Ovary (tissue), 9 donors: Measurements from ENCODE around the gene PRKCD. TPM values are rescaled to one million over a fixed set of nuclear protein-coding genes. Genes with fewer than 3 reads are reported as not detected.

ENCODE experiments used
- DNase-seq, 5 donors: peaks; one replicate each; pipeline ENCODE4 v3.0.0-alpha.2; 2019 to 2020
- H3K27ac ChIP-seq, 2 donors: fragments of 200-600 bp; one replicate each; pipeline versions ENCODE4 v1.5.1 to v1.8.0; 2019 to 2022
- H3K27me3 ChIP-seq: fragments of 200-600 bp; one replicate; pipeline ENCODE4 v1.8.0; 2022
- H3K36me3 ChIP-seq: fragments of 200-600 bp; sonication (generic); one replicate; pipeline ENCODE4 v1.5.1; 2019
- H3K4me1 ChIP-seq: one replicate; pipeline ENCODE4 v1.8.1; 2013; ENCODE audit warnings: mild to moderate bottlenecking, moderate library complexity; ENCODE audit not compliant: insufficient read depth
- H3K4me3 ChIP-seq: fragments of 200-600 bp; sonication (generic); one replicate; pipeline ENCODE4 v1.5.1; 2017
- H3K9me3 ChIP-seq, 2 donors: fragments of 200-600 bp in 1 of 2; sonication (generic) in 1 of 2; one replicate each; pipeline versions ENCODE4 v1.5.1 to v1.8.1; 2013 to 2019; ENCODE audit warnings: mild to moderate bottlenecking in 1 of 2, moderate library complexity in 1 of 2
- EP300 ChIP-seq: sonication (generic); formaldehyde crosslinking; IDR thresholded peaks from one replicate; pipeline ENCODE4 v1.6.1; 2017; ENCODE audit warnings: antibody characterized with exemption
- POLR2A ChIP-seq: fragments of 450-650 bp; IDR thresholded peaks from one replicate; pipeline ENCODE4 v1.6.1; 2017; ENCODE audit warnings: antibody characterized with exemption, mild to moderate bottlenecking, moderate library complexity
- WGBS, 3 donors: extraction: QIAGEN DNeasy Blood & Tissue Kit in 1 of 3; methylation state at CpG; one replicate each; pipeline versions ENCODE4 v1.1.5 to v1.1.7; 2013 to 2017; 5-methylcytosine and 5-hydroxymethylcytosine counted together
- intact Hi-C, 4 donors: fragments of 100-400 bp; cut with DNase I; formaldehyde crosslinking; loops; one replicate each; pipeline versions ENCODE4 v1.11.0 to v1.15.1; 2022 to 2023
- polyA plus RNA-seq, 2 donors: library from polyadenylated mRNA; stranded (reverse); fragments of 200-250 nt in 1 of 2; fragments of 350-450 nt in 1 of 2; fragmentation: Illumina TruSeq in 1 of 2; extraction: RNeasy Lipid Tissue Mini Kit (QIAGEN cat#74804) in 1 of 2; gene quantifications; one replicate each; pipeline ENCODE4 v1.2.3, GENCODE V29; 2013 to 2014
- total RNA-seq, 7 donors: library from RNA; depleted of rRNA in 2 of 7; stranded (reverse); fragments of >200 nt in 2 of 7; fragmentation: NEBNext Ultra II Directional in 3 of 7; extraction: Animal tissue kit (Norgen Biotek cat#: 25700) in 3 of 7; gene quantifications; one replicate each; pipeline versions ENCODE4 v1.1.0 to v1.2.4, GENCODE V29; 2016 to 2023
- TF ChIP-seq, protein P1 (sequence below), 3 donors: fragments of 450-650 bp in 2 of 3; fragments of 200-600 bp in 1 of 3; IDR thresholded peaks; one replicate each; pipeline versions ENCODE4 v1.5.1 to v1.8.0; 2016 to 2022; ENCODE audit warnings: antibody characterized with exemption in 3 of 3, mild to moderate bottlenecking in 1 of 3
- donor health status: DM: no; HTN: no; CAD: no; lungs with moderate emphysema.
- donor health status: DM: no; HTN: no; CAD: no.
- donor health status: Bipolar disorder and iron deficiency.
- donor health status: DM: yes; HTN: yes; CAD: no.
- donor health status: DM: no; HTN: no; CAD: no.
- donor health status: DM: yes; HTN: yes; CAD: no.

Gene PRKCD
- total and polyA plus RNA-seq, 9 donors = 6.6 to 22.2 (median 15.2) TPM

- Histone ChIP-seq H3K4me3 (peak within 1 kb of the TSS; percentile 94), H3K4me1 (peaks cover 2% of the 10 kb centered on the region), H3K27ac (peak within 1 kb of the TSS in 1 of 2 donors; percentile 72), H3K36me3 (no peaks in the 10 kb centered on the region), H3K27me3 (no peaks in the 10 kb centered on the region), H3K9me3 (no peaks in the 10 kb centered on the region)
- peak; percentile 96 to 99 (median 98) for DNase-seq
- intact Hi-C loops = no loop called here
- 3% methylated on average over 41 of the region's 41 CpGs for WGBS, 3 donors
- TF ChIP-seq EP300 (peak; percentile 24), POLR2A (peak; percentile 48)
- TF ChIP-seq, protein P1, sequence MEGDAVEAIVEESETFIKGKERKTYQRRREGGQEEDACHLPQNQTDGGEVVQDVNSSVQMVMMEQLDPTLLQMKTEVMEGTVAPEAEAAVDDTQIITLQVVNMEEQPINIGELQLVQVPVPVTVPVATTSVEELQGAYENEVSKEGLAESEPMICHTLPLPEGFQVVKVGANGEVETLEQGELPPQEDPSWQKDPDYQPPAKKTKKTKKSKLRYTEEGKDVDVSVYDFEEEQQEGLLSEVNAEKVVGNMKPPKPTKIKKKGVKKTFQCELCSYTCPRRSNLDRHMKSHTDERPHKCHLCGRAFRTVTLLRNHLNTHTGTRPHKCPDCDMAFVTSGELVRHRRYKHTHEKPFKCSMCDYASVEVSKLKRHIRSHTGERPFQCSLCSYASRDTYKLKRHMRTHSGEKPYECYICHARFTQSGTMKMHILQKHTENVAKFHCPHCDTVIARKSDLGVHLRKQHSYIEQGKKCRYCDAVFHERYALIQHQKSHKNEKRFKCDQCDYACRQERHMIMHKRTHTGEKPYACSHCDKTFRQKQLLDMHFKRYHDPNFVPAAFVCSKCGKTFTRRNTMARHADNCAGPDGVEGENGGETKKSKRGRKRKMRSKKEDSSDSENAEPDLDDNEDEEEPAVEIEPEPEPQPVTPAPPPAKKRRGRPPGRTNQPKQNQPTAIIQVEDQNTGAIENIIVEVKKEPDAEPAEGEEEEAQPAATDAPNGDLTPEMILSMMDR (IDR thresholded peaks at IDR 0.05) = peak in 2 of 3 donors; percentile 23 to 29
These were observed 30.6 kb upstream of the PRKCD start, which contains the start of gene RFT1 for GRCh38 chr3:53130179-53131061. Gene RFT1, minus strand, starts transcription at chr3:53130435. Its CDS starts 35 bp downstream, at chr3:53130400.

DNA sequence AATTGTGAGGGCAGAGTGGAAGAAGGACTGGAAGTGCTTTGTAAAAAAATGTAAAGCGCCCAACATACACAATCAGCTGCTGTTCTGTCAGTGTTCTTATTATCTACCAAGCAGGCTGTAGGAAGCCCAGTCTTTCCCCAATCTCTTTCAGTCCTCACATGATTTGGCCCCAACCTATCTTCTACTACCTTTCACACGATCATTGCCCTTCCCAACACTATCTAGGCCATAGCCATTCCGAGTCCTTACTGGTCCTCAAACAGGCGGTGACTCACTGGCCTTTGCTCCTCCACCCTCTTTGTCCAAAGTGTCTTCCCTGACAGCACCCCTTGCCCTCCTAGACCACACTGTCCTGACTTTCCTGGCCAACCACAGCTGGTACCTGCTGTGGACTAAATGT, 29.9 kb upstream of the PRKCD start:
- Histone ChIP-seq H3K4me1 (peaks cover 2% of the 10 kb centered on the region), H3K9me3 (no peaks in the 10 kb centered on the region), H3K36me3 (no peaks in the 10 kb centered on the region), H3K27ac (peak overlapping the region in 1 of 2 donors; percentile 72), H3K4me3 (no peak overlapping the region), H3K27me3 (no peaks in the 10 kb centered on the region)
- 90 to 92% (median 90%) methylated on average over 4 of the region's 4 CpGs for WGBS, 3 donors
- no peak for DNase-seq
- TF ChIP-seq EP300 = no peak
- TF ChIP-seq, protein P1 (IDR thresholded peaks at IDR 0.05) = no peak
- TF ChIP-seq POLR2A = no peak
- intact Hi-C loops = no loop called here

GRCh38 chr3:53132347-53132746, 28.7 kb upstream of the PRKCD start:
- no peaks in the 10 kb centered on the region for H3K27me3 ChIP-seq
- no peak overlapping the region for H3K27ac ChIP-seq
- no peaks in the 10 kb centered on the region for H3K36me3 ChIP-seq
- intact Hi-C loops = no loop called here
- no peak for TF ChIP-seq EP300
- TF ChIP-seq, protein P1 (IDR thresholded peaks at IDR 0.05) = no peak
- no peak for TF ChIP-seq POLR2A
- no peak for DNase-seq
- peaks cover 2% of the 10 kb centered on the region for H3K4me1 ChIP-seq
- WGBS, 3 donors = 55 to 66% (median 57%) methylated on average over 5 of the region's 5 CpGs
- H3K9me3 ChIP-seq = no peaks in the 10 kb centered on the region
- H3K4me3 ChIP-seq = no peak overlapping the region

DNA sequence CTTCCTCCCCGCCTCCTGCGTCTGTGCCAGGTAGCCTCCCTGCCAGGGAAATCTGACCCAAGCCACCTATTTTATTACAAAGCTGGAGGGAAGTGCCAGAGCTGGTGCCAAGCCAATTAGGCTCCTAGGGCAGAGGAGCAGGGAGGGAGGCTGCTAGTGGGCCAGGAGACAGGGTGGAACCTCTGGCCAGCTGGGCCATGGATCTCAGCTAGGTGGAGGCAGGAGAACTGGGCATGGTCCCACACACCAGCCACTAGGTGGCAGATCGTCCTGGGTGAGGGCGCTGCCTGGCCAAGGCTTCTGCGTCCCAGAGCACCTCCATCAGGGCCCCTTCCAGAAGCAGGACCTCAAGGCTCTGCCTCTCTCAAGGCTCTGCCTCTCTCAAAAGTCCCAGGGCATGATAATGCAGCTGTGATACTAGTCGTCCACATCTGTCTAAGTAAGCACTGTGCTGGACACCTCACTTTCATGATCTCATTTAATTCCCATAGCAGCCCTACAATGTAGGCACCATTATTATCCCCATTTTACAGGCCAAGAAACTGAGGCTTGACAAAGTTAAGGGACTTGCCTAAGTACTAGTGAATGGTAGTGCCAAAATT, 26.3 kb upstream of the PRKCD start:
- Histone ChIP-seq H3K27ac (no peak overlapping the region), H3K4me1 (no peaks in the 10 kb centered on the region), H3K27me3 (no peaks in the 10 kb centered on the region), H3K4me3 (no peak overlapping the region), H3K36me3 (no peaks in the 10 kb centered on the region), H3K9me3 (no peaks in the 10 kb centered on the region)
- peak; percentile 25 to 62 (median 43) for DNase-seq
- TF ChIP-seq, protein P1 (IDR thresholded peaks at IDR 0.05) = peak in 1 of 3 donors; percentile 20
- no peak for TF ChIP-seq POLR2A
- intact Hi-C loops = no loop called here
- 31 to 32% (median 32%) methylated on average over 6 of the region's 6 CpGs for WGBS, 3 donors
